GM15510 (cell line): Measurements from ENCODE around the gene DLGAP4.

Experiments used
- POLR2A ChIP-seq: IDR thresholded peaks from 3 replicates; pipeline ENCODE4 v1.6.1; 2011; ENCODE audit warnings: borderline replicate concordance; ENCODE audit not compliant: insufficient read length; ENCODE audit errors: extremely low read depth

Gene DLGAP4

GRCh38 chr20:36330091-36330490, 24.0 kb downstream of the DLGAP4 start:
- TF ChIP-seq POLR2A, result no peak

GRCh38 chr20:36331209-36331608, 25.1 kb downstream of the DLGAP4 start:
- no peak for TF ChIP-seq POLR2A

GRCh38 chr20:36333841-36334240, 27.7 kb downstream of the DLGAP4 start:
- TF ChIP-seq POLR2A, result no peak

GRCh38 chr20:36334281-36335205, 28.4 kb downstream of the DLGAP4 start:
- no peak for TF ChIP-seq POLR2A

GRCh38 chr20:36335206-36335870, 29.2 kb downstream of the DLGAP4 start:
- no peak for TF ChIP-seq POLR2A

- no peak for TF ChIP-seq POLR2A
Measured at GRCh38 chr20:36336204-36336603, 30.1 kb downstream of the DLGAP4 start.

- no peak for TF ChIP-seq POLR2A
Measured at GRCh38 chr20:36336954-36337704, 31.0 kb downstream of the DLGAP4 start.

- TF ChIP-seq POLR2A, result no peak
Measured at GRCh38 chr20:36337886-36338285, 31.7 kb downstream of the DLGAP4 start.

GRCh38 chr20:36339646-36340592, 33.8 kb downstream of the DLGAP4 start:
- TF ChIP-seq POLR2A, result no peak

GRCh38 chr20:36340593-36340990, 34.5 kb downstream of the DLGAP4 start:
- TF ChIP-seq POLR2A, result no peak

GRCh38 chr20:36341331-36342020, 35.3 kb downstream of the DLGAP4 start:
- TF ChIP-seq POLR2A, result no peak

- TF ChIP-seq POLR2A, result no peak
Measured at GRCh38 chr20:36342331-36343120, 36.4 kb downstream of the DLGAP4 start.

- TF ChIP-seq POLR2A, result no peak
Measured at GRCh38 chr20:36343641-36344040, 37.5 kb downstream of the DLGAP4 start.
